Endothelial cell of umbilical vein (primary cell): Measurements from ENCODE around the gene POLR2H. TPM values are rescaled to one million over a fixed set of nuclear protein-coding genes. Genes with fewer than 3 reads are reported as not detected.

ENCODE experiments used
- BruUV-seq: library from RNA; stranded (reverse); fragments of 400-500 nt; replicated peaks from 2 replicates; lab custom pipeline; 2021; lab: Mats Ljungman, UMichigan
- CTCF ChIA-PET: fragments of 300-600, 350-600 bp; sonication (Branson Sonifier 250); formaldehyde crosslinking; loops from one replicate; lab custom pipeline; 2021; ENCODE audit warnings: antibody characterized with exemption, inconsistent platforms; lab: Charles Lee
- POLR2A ChIA-PET: fragments of 300-600, 350-600 bp; sonication (Branson Sonifier 250); formaldehyde crosslinking; loops from one replicate; lab custom pipeline; 2021; ENCODE audit warnings: antibody characterized with exemption, inconsistent platforms; lab: Charles Lee
- DNase-seq: peaks from one replicate; pipeline ENCODE4 v3.0.0-alpha.2; 2011; ENCODE audit warnings: low read depth, low spot score
- FAIRE-seq: peaks from 2 replicates; lab custom pipeline; 2011; peaks lifted over from hg19 to GRCh38; lab: Jason Lieb, UNC
- H2AFZ ChIP-seq: 2 replicates; pipeline ENCODE4 v1.6.0; 2012; ENCODE audit warnings: low read depth, low read length, control low read depth, inconsistent platforms
- H3K27ac ChIP-seq: 2 replicates; pipeline ENCODE4 v1.5.1; 2011; ENCODE audit warnings: low read depth, mild to moderate bottlenecking, control low read depth, low read length, moderate library complexity; ENCODE audit not compliant: insufficient read depth
- H3K27me3 ChIP-seq, 2 experiments: 2 replicates each; pipeline versions ENCODE4 v1.6.0 to v1.6.1; 2011; ENCODE audit warnings: low read length in 2 of 2, mixed read lengths in 1 of 2; ENCODE audit not compliant: control insufficient read depth in 2 of 2, insufficient read depth in 2 of 2
- H3K36me3 ChIP-seq, 2 experiments: 2 replicates in 1 of 2; 3 replicates in 1 of 2; pipeline ENCODE4 v1.5.1; 2011; ENCODE audit warnings: low read length in 2 of 2, mild to moderate bottlenecking in 1 of 2, moderate library complexity in 1 of 2; ENCODE audit not compliant: control insufficient read depth in 2 of 2, insufficient read depth in 2 of 2; ENCODE audit errors: extremely low read depth in 1 of 2
- H3K4me1 ChIP-seq: 3 replicates; pipeline ENCODE4 v1.5.1; 2011; ENCODE audit warnings: mild to moderate bottlenecking, low read length; ENCODE audit not compliant: control insufficient read depth, insufficient read depth; ENCODE audit errors: extremely low read depth
- H3K4me2 ChIP-seq: 2 replicates; pipeline ENCODE4 v1.6.1; 2011; ENCODE audit warnings: low read length, control low read depth, mixed read lengths; ENCODE audit not compliant: insufficient read depth
- H3K4me3 ChIP-seq, 3 experiments: fragments of 200-600 bp in 1 of 3; sonication (generic), shearing (Covaris generic) in 1 of 3; replicated peaks in 1 of 3; 2 replicates each; pipeline ENCODE4 v1.5.1; 2011 to 2016; ENCODE audit warnings: control low read depth in 3 of 3, low read length in 3 of 3, mild to moderate bottlenecking in 2 of 3, inconsistent platforms in 1 of 3, low read depth in 1 of 3, moderate library complexity in 1 of 3; ENCODE audit not compliant: insufficient read depth in 1 of 3
- H3K79me2 ChIP-seq: 2 replicates; pipeline ENCODE4 v1.6.0; 2012; ENCODE audit warnings: low read length, inconsistent platforms; ENCODE audit not compliant: control insufficient read depth, insufficient read depth
- H3K9ac ChIP-seq: replicated peaks from 2 replicates; pipeline ENCODE3; 2011; ENCODE audit warnings: low read length, control low read depth; ENCODE audit not compliant: insufficient read depth; ENCODE audit errors: extremely low read depth
- H3K9me1 ChIP-seq: replicated peaks from 3 replicates; pipeline ENCODE4 v1.6.0; 2011; ENCODE audit warnings: mild to moderate bottlenecking, low read length; ENCODE audit not compliant: control insufficient read depth, insufficient read depth; ENCODE audit errors: extremely low read depth
- H3K9me3 ChIP-seq: replicated peaks from 2 replicates; pipeline ENCODE4 v1.5.1; 2012; ENCODE audit warnings: low read length, inconsistent platforms; ENCODE audit not compliant: control insufficient read depth, insufficient read depth
- H4K20me1 ChIP-seq: replicated peaks from 2 replicates; pipeline ENCODE3; 2011; ENCODE audit warnings: mild to moderate bottlenecking, low read length; ENCODE audit not compliant: control insufficient read depth, insufficient read depth; ENCODE audit errors: extremely low read depth
- CTCF ChIP-seq, 2 donors: IDR thresholded peaks; 1 replicate in 1 of 2; 2 replicates in 1 of 2; pipeline ENCODE4 v1.5.1; 2011; ENCODE audit warnings: low read length in 2 of 2, mild to moderate bottlenecking in 2 of 2, moderate library complexity in 2 of 2, control low read depth in 1 of 2, inconsistent platforms in 1 of 2, low read depth in 1 of 2; ENCODE audit not compliant: insufficient read depth in 1 of 2; ENCODE audit errors: extremely low read depth in 1 of 2
- EZH2 ChIP-seq: IDR thresholded peaks from 2 replicates; pipeline ENCODE4 v1.6.1; 2012; ENCODE audit warnings: borderline replicate concordance, low read depth, mild to moderate bottlenecking, moderate library complexity, low read length, inconsistent platforms; ENCODE audit not compliant: severe bottlenecking
- FOS ChIP-seq: IDR thresholded peaks from 2 replicates; pipeline ENCODE4 v1.6.1; 2011; ENCODE audit warnings: mild to moderate bottlenecking, low read length, moderate library complexity, borderline replicate concordance; ENCODE audit not compliant: insufficient read depth
- GATA2 ChIP-seq: IDR thresholded peaks from 2 replicates; pipeline ENCODE4 v1.7.0; 2011; ENCODE audit warnings: low read depth, mild to moderate bottlenecking, moderate library complexity, mixed read lengths, low read length; ENCODE audit not compliant: insufficient read length, insufficient read depth
- JUN ChIP-seq: IDR thresholded peaks from 2 replicates; pipeline ENCODE4 v1.6.1; 2011; ENCODE audit warnings: borderline replicate concordance, low read depth; ENCODE audit not compliant: insufficient read length, insufficient read depth
- MYC ChIP-seq: IDR thresholded peaks from one replicate; pipeline ENCODE4 v1.6.1; 2011; ENCODE audit warnings: mild to moderate bottlenecking, low read depth, low read length
- POLR2AphosphoS5 ChIP-seq: IDR thresholded peaks from 2 replicates; pipeline ENCODE4 v1.6.1; 2012; ENCODE audit warnings: low read depth, mild to moderate bottlenecking, control low read depth, low read length, moderate library complexity; ENCODE audit not compliant: insufficient read depth
- dilution Hi-C: fragments of 300-500 bp; cut with MboI; formaldehyde crosslinking; loops from one replicate; pipeline ENCODE4 v1.15.0; 2019; ENCODE audit warnings: low sequenced_read_pairs; ENCODE audit not compliant: extremely low pct_ligation_motif_present
- intact Hi-C: fragments of 100-400 bp; cut with micrococcal nuclease; formaldehyde crosslinking; loops from one replicate; pipeline ENCODE4 v1.10.0; 2022
- polyA plus RNA-seq, 4 experiments: library from polyadenylated mRNA; depleted of rRNA in 3 of 4; stranded (reverse) in 3 of 4; unstranded in 1 of 4; fragments of >200 nt; gene quantifications; 2 replicates each; pipeline versions ENCODE4 v1.2.1 to v1.2.3, GENCODE V29; 2011 to 2012; ENCODE audit warnings: missing spikeins in 1 of 4
- total RNA-seq: library from RNA; stranded (reverse); gene quantifications from 2 replicates; pipeline ENCODE4 v1.2.3, GENCODE V29; 2021

POLR2H gene
- total and polyA plus RNA-seq, 2 donors (not counting 3 experiments of a cell fraction or from before 2014, with no cell fraction given): 89.0 to 276 TPM

GRCh38 chr3:184334470-184335158 is 26.9 kb upstream of the POLR2H start:
- Histone ChIP-seq H3K9me3 (no peaks in the 10 kb centered on the region), H3K9me1 (no peaks in the 10 kb centered on the region), H3K4me1 (peaks cover 75% of the 10 kb centered on the region), H3K4me3 (no peak overlapping the region), H3K27ac (peak overlapping the region; percentile 99), H3K36me3 (peaks cover 21 to 25% of the 10 kb centered on the region in 2 experiments), H4K20me1 (no peaks in the 10 kb centered on the region), H3K79me2 (peaks cover 38% of the 10 kb centered on the region), H3K9ac (peak overlapping the region; percentile 81), H3K4me2 (no peak overlapping the region), H3K27me3 (no peaks in the 10 kb centered on the region), H2AFZ (no peak overlapping the region)
- TF ChIP-seq POLR2AphosphoS5: peak; percentile 23
- peak; percentile 96 for TF ChIP-seq GATA2
- no peak for TF ChIP-seq MYC
- peak; percentile 59 for TF ChIP-seq JUN
- peak; percentile 82 for TF ChIP-seq FOS
- intact Hi-C loops (loop anchor here (10.0 kb wide), 1 partner anchor 1600 kb away; the partner anchor contains the start of gene TRA2B), dilution Hi-C loops (no loop called here)
- DNase-seq (peak; percentile 53), FAIRE-seq (peak; percentile 95)
- TSS peak; percentile 69 for BruUV-seq
- CTCF ChIA-PET: no interaction called here
- POLR2A ChIA-PET: no interaction called here

- no peak overlapping the region for H2AFZ ChIP-seq
- CTCF ChIA-PET: no interaction called here
- peaks cover 41% of the 10 kb centered on the region for H3K79me2 ChIP-seq
- peak overlapping the region; percentile 76 for H3K9ac ChIP-seq
- H3K9me1 ChIP-seq: no peaks in the 10 kb centered on the region
- no peak overlapping the region for H3K4me3 ChIP-seq
- FAIRE-seq: no peak
- no peaks in the 10 kb centered on the region for H4K20me1 ChIP-seq
- H3K4me1 ChIP-seq: peaks cover 75% of the 10 kb centered on the region
- intact Hi-C loops: loop anchor here (10.0 kb wide), 1 partner anchor 1600 kb away; the partner anchor contains the start of gene TRA2B
- H3K36me3 ChIP-seq: peaks cover 20 to 24% of the 10 kb centered on the region in 2 experiments
- DNase-seq: peak; percentile 4
- no peak for TF ChIP-seq GATA2
- TF ChIP-seq POLR2AphosphoS5: no peak
- no peak for TF ChIP-seq FOS
- TF ChIP-seq EZH2: no peak
- no peak for TF ChIP-seq CTCF (IDR thresholded peaks at IDR 0.05; ENCODE audit: extremely low read depth in 1 of 2, insufficient read depth in 1 of 2, low read depth in 1 of 2, low read length in 2 of 2)
- BruUV-seq: no TSS peak
- dilution Hi-C loops: no loop called here
- peak overlapping the region; percentile 99 for H3K27ac ChIP-seq
- H3K9me3 ChIP-seq: no peaks in the 10 kb centered on the region
- no peaks in the 10 kb centered on the region for H3K27me3 ChIP-seq
- no peak overlapping the region for H3K4me2 ChIP-seq
- POLR2A ChIA-PET: interaction anchor here (1.0 kb wide), 1 partner anchor 16 kb away, joined by 3 read pairs; no protein-coding TSS in a partner anchor
Observed at GRCh38 chr3:184335291-184335660, 26.2 kb upstream of the POLR2H start.
